Smooth muscle cell (in vitro differentiated cells): Measurements from ENCODE around the gene KRTAP20-1. TPM values are rescaled to one million over a fixed set of nuclear protein-coding genes. Genes with fewer than 3 reads are reported as not detected.

Experiments
- DNase-seq: peaks from one replicate; lab custom pipeline; 2025; ENCODE audit not compliant: unreplicated experiment; lab: John Stamatoyannopoulos, UW
- H2AFZ ChIP-seq: fragments of 200-600 bp; sonication (generic); 2 replicates; pipeline ENCODE4 v1.6.0; 2016; ENCODE audit warnings: antibody characterized with exemption, low read depth, mild to moderate bottlenecking
- H3F3A ChIP-seq: fragments of 200-600 bp; sonication (generic); 2 replicates; pipeline ENCODE4 v1.6.0; 2017; ENCODE audit warnings: antibody characterized with exemption, low read depth
- H3K27ac ChIP-seq: fragments of 200-600 bp; sonication (generic); 2 replicates; pipeline ENCODE4 v1.5.1; 2016; ENCODE audit warnings: low read depth, mild to moderate bottlenecking
- H3K27me3 ChIP-seq: fragments of 200-600 bp; sonication (generic); 2 replicates; pipeline ENCODE4 v1.6.1; 2016; ENCODE audit warnings: low read depth, mild to moderate bottlenecking
- H3K36me3 ChIP-seq: fragments of 200-600 bp; sonication (generic); 2 replicates; pipeline ENCODE4 v1.5.1; 2016; ENCODE audit warnings: low read depth
- H3K4me1 ChIP-seq: fragments of 200-600 bp; sonication (generic); 2 replicates; pipeline ENCODE4 v1.5.1; 2016; ENCODE audit warnings: low read depth
- H3K4me2 ChIP-seq: fragments of 200-600 bp; sonication (generic); 2 replicates; pipeline ENCODE4 v1.6.0; 2016; ENCODE audit warnings: mild to moderate bottlenecking
- H3K4me3 ChIP-seq: fragments of 200-600 bp; sonication (generic); 2 replicates; pipeline ENCODE4 v1.5.1; 2016; ENCODE audit warnings: mild to moderate bottlenecking
- H3K79me2 ChIP-seq: fragments of 200-600 bp; sonication (generic); 2 replicates; pipeline ENCODE4 v1.6.0; 2016; ENCODE audit warnings: low read depth, mild to moderate bottlenecking
- H3K9ac ChIP-seq: fragments of 200-600 bp; sonication (generic); 2 replicates; pipeline ENCODE4 v1.6.0; 2016; ENCODE audit warnings: low read depth
- H3K9me3 ChIP-seq: fragments of 200-600 bp; sonication (generic); replicated peaks from 2 replicates; pipeline ENCODE4 v1.5.1; 2016; ENCODE audit warnings: low read depth
- H4K20me1 ChIP-seq: fragments of 200-600 bp; sonication (generic); 2 replicates; pipeline ENCODE4 v1.6.0; 2016; ENCODE audit warnings: low read depth
- WGBS: methylation state at CpG from one replicate; pipeline ENCODE4 v1.1.7; 2016; ENCODE audit warnings: low lambda C conversion rate; 5-methylcytosine and 5-hydroxymethylcytosine counted together
- polyA plus RNA-seq: library from polyadenylated mRNA; unstranded; fragments of >200 nt; fragmentation: Nextera tagmentation; extraction: Ambion mirVana; gene quantifications from 2 replicates; pipeline ENCODE4 v1.2.1, GENCODE V29; 2016
- total RNA-seq: library from RNA; depleted of rRNA; stranded (reverse); fragments of >200 nt; gene quantifications from 2 replicates; pipeline ENCODE4 v1.2.3, GENCODE V29; 2014
- TF ChIP-seq, protein P1 (sequence below): fragments of 200-600 bp; sonication (generic); IDR thresholded peaks from 2 replicates; pipeline ENCODE4 v1.5.1; 2017; ENCODE audit warnings: borderline replicate concordance, mild to moderate bottlenecking, antibody characterized with exemption; ENCODE audit not compliant: insufficient read depth, poor library complexity, severe bottlenecking

KRTAP20-1 gene
- total and polyA plus RNA-seq, 2 experiments from 2014 or later, result not detected

DNA sequence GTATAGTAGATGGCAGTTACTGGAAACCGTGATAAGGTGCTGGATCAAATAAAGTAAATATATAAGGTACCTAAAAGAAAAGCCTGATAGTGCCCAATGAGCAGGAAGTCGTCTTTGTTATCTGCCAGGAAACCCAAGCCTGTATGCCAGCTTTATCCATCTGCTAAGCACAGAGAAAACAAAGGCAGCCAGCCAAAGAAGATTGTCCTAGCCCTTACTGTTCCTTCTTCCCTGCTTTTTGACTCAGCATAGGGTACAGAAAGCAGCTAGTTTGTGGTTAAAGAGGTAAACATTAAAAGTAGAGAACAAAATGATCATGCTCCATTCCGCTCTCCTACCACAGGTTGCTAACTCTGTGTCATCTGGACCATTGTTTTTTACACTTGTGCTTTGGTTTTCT lies 36.1 kb upstream of the KRTAP20-1 start:
- no peaks in the 10 kb centered on the region for H3K4me1 ChIP-seq
- no peak overlapping the region for H3K27ac ChIP-seq
- no peaks in the 10 kb centered on the region for H3K36me3 ChIP-seq
- H4K20me1 ChIP-seq, result no peaks in the 10 kb centered on the region
- WGBS, result 75% methylated on average over 3 of the region's 3 CpGs
- H2AFZ ChIP-seq, result no peak overlapping the region
- no peak for DNase-seq
- no peaks in the 10 kb centered on the region for H3K9me3 ChIP-seq
- no peak overlapping the region for H3K4me3 ChIP-seq
- TF ChIP-seq, protein P1, sequence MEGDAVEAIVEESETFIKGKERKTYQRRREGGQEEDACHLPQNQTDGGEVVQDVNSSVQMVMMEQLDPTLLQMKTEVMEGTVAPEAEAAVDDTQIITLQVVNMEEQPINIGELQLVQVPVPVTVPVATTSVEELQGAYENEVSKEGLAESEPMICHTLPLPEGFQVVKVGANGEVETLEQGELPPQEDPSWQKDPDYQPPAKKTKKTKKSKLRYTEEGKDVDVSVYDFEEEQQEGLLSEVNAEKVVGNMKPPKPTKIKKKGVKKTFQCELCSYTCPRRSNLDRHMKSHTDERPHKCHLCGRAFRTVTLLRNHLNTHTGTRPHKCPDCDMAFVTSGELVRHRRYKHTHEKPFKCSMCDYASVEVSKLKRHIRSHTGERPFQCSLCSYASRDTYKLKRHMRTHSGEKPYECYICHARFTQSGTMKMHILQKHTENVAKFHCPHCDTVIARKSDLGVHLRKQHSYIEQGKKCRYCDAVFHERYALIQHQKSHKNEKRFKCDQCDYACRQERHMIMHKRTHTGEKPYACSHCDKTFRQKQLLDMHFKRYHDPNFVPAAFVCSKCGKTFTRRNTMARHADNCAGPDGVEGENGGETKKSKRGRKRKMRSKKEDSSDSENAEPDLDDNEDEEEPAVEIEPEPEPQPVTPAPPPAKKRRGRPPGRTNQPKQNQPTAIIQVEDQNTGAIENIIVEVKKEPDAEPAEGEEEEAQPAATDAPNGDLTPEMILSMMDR, result no peak
- H3K9ac ChIP-seq, result no peak overlapping the region
- no peaks in the 10 kb centered on the region for H3F3A ChIP-seq
- no peak overlapping the region for H3K4me2 ChIP-seq
- no peaks in the 10 kb centered on the region for H3K79me2 ChIP-seq
- no peaks in the 10 kb centered on the region for H3K27me3 ChIP-seq

DNA sequence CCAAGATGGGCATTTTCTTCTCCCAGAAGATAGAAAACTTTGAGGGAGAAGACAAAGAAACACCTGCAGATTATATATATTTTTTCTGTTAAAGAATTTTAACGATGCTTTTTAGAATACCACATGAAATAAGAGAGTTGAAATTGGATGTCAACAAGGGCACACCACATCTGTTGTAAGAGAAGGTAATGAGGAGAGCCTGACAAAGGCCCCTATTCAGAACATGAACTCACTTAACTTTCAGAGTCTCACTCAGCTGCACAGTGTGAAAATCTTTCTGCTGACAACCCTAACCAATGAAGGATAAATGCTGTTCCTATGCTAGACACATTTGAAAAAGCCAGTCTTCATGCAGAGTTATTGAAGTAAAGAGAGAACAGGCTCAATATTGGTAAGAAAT lies 33.4 kb upstream of the KRTAP20-1 start:
- Histone ChIP-seq H4K20me1 (no peaks in the 10 kb centered on the region), H3K4me3 (no peak overlapping the region), H3K9me3 (no peaks in the 10 kb centered on the region), H3K4me1 (no peaks in the 10 kb centered on the region), H3K27ac (no peak overlapping the region), H3K4me2 (no peak overlapping the region), H3K27me3 (no peaks in the 10 kb centered on the region), H3K36me3 (no peaks in the 10 kb centered on the region), H3K9ac (no peak overlapping the region), H3K79me2 (no peaks in the 10 kb centered on the region), H2AFZ (no peak overlapping the region), H3F3A (no peaks in the 10 kb centered on the region)
- DNase-seq, result no peak
- 71% methylated on average over 1 of the region's 1 CpG for WGBS
- TF ChIP-seq, protein P1, result no peak

- H2AFZ ChIP-seq, result no peak within 1 kb of the TSS
- H3K4me3 ChIP-seq, result no peak within 1 kb of the TSS
Observed at GRCh38 chr21:30590297-30590696, 25.9 kb upstream of the KRTAP20-1 start, which contains the start of gene KRTAP22-2. Gene KRTAP22-2 (minus strand): TSS chr21:30590397.

GRCh38 chr21:30592140-30592539 lies 24.1 kb upstream of the KRTAP20-1 start, which contains the start of gene KRTAP6-3:
Gene KRTAP6-3 (plus strand): TSS chr21:30592440. CDS start chr21:30592446, 6 bp downstream.
- 84% methylated on average over 4 of the region's 4 CpGs for WGBS
- no peak within 1 kb of the TSS for H3K4me2 ChIP-seq
- H3K9ac ChIP-seq, result no peak within 1 kb of the TSS
- H3K9me3 ChIP-seq, result no peaks in the 10 kb centered on the region
- H3K27me3 ChIP-seq, result no peaks in the 10 kb centered on the region
- no peaks in the 10 kb centered on the region for H3K79me2 ChIP-seq
- no peaks in the 10 kb centered on the region for H3F3A ChIP-seq
- H3K4me1 ChIP-seq, result no peaks in the 10 kb centered on the region
- H4K20me1 ChIP-seq, result no peaks in the 10 kb centered on the region
- DNase-seq, result no peak
- H3K4me3 ChIP-seq, result no peak within 1 kb of the TSS
- TF ChIP-seq, protein P1, result no peak
- H2AFZ ChIP-seq, result no peak within 1 kb of the TSS
- H3K27ac ChIP-seq, result no peak within 1 kb of the TSS
- no peaks in the 10 kb centered on the region for H3K36me3 ChIP-seq

More at GRCh38 chr21:30590297-30590696, 25.9 kb upstream of the KRTAP20-1 start, which contains the start of gene KRTAP22-2:
- Histone ChIP-seq H3K4me2 (no peak within 1 kb of the TSS), H3K79me2 (no peaks in the 10 kb centered on the region), H4K20me1 (no peaks in the 10 kb centered on the region), H3F3A (no peaks in the 10 kb centered on the region), H3K9me3 (no peaks in the 10 kb centered on the region), H3K27me3 (no peaks in the 10 kb centered on the region), H3K9ac (no peak within 1 kb of the TSS), H3K4me1 (no peaks in the 10 kb centered on the region), H3K36me3 (no peaks in the 10 kb centered on the region), H3K27ac (no peak within 1 kb of the TSS)
- TF ChIP-seq, protein P1, result no peak
- DNase-seq, result no peak
